ENCODE results near the gene BET1. TPM values are rescaled to one million over a fixed set of nuclear protein-coding genes. Genes with fewer than 3 reads are reported as not detected.

BET1 gene
- total RNA-seq, 1 experiment from 2014 or later = 19.9 TPM

DNA sequence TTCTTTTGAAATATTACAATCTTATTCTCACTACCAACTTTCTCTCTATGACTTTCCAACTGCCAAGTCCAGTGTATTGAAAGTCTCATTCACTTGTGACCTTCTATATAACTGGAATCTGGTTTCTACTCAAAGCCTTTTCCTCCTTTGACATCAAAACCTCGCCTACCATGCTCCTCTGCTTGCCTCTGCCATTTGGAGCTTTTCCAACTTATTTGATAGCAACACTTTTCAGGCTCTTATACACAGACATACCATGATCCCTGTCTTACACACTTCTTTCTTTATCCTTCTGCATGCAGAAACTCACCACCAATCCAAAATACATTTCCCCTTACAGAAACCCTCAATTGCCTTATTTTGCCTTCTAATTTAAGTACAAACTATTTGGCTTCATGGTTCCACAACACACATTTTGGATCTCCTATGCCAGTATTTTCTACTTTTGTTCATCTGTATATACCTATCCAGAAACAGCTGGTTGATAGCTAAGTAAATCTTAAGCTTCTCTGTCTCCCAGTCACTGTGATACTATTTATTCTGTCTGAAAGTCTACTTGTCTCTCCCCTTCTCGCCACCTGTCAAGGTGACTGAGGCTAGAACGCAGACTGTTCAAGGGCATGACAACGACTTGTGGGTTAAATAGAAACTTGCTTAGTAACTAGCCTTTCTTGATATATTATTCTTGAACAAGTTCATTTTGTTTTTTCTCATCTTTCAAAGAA lies 60.2 kb downstream of the BET1 start:
- Mint-ChIP-seq H3K27me3 (ENCODE audit: insufficient read depth, unreplicated experiment) (peaks cover 23% of the 10 kb centered on the region), H3K36me3 (ENCODE audit: insufficient read depth, unreplicated experiment) (no peaks in the 10 kb centered on the region), H3K4me1 (ENCODE audit: low read depth, unreplicated experiment) (no peaks in the 10 kb centered on the region), H3K4me3 (ENCODE audit: unreplicated experiment) (no peak overlapping the region), H3K27ac (ENCODE audit: unreplicated experiment) (no peak overlapping the region), H3K9me3 (ENCODE audit: unreplicated experiment) (no peaks in the 10 kb centered on the region)
- POLR2A ChIA-PET = no interaction called here
- no peaks in the 10 kb centered on the region for H3K9me3 ChIP-seq
- peaks cover 3% of the 10 kb centered on the region; the same call in 1 of the 2 replicates for H3K4me1 ChIP-seq
- no peaks in the 10 kb centered on the region for H3K27me3 ChIP-seq (replicated peaks; ENCODE audit: control insufficient read depth, insufficient read depth, low read length)
- DNase-seq = no peak
- BruUV-seq (replicated peaks) = no TSS peak
- TF ChIP-seq CTCF (IDR thresholded peaks at IDR 0.05; ENCODE audit: insufficient read depth in 1 of 2, low read depth in 1 of 2, low read length in 1 of 2, severe bottlenecking in 1 of 2, unreplicated experiment in 1 of 2) = no peak
- intact Hi-C loops (cut with micrococcal nuclease; ENCODE audit: unreplicated experiment) = no loop called here
- no peaks in the 10 kb centered on the region for H3K36me3 ChIP-seq (ENCODE audit: control insufficient read depth, insufficient read depth, low read length)
- CTCF ChIA-PET = no interaction called here
- no peak overlapping the region for H3K4me3 ChIP-seq (ENCODE audit: low read depth, low read length)

Other genes starting within 250 kb of the BET1 start
- not detected in 2 replicates for gene TFPI2, start 113.6 kb downstream of the BET1 start, total RNA-seq (2022)
- 0.54 and 0.97 TPM in 2 replicates for gene GNGT1, start 97.8 kb downstream of the BET1 start, total RNA-seq (2022)
- not detected in 2 replicates for gene GNG11, start 82.6 kb downstream of the BET1 start, total RNA-seq (2022)

All from Caco-2 (cell line).